GM19023 (cell line): Measurements from ENCODE around the gene CABP4.

ENCODE experiments used
- ATAC-seq: cut with Tn5 transposase; IDR thresholded peaks from one replicate; pipeline ENCODE4 v1.9.1; 2021; ENCODE audit warnings: mild to moderate bottlenecking, moderate library complexity; ENCODE audit not compliant: unreplicated experiment

CABP4 gene

GRCh38 chr11:67494371-67495233 lies 39.4 kb downstream of the CABP4 start:
- ATAC-seq, result no peak

DNA sequence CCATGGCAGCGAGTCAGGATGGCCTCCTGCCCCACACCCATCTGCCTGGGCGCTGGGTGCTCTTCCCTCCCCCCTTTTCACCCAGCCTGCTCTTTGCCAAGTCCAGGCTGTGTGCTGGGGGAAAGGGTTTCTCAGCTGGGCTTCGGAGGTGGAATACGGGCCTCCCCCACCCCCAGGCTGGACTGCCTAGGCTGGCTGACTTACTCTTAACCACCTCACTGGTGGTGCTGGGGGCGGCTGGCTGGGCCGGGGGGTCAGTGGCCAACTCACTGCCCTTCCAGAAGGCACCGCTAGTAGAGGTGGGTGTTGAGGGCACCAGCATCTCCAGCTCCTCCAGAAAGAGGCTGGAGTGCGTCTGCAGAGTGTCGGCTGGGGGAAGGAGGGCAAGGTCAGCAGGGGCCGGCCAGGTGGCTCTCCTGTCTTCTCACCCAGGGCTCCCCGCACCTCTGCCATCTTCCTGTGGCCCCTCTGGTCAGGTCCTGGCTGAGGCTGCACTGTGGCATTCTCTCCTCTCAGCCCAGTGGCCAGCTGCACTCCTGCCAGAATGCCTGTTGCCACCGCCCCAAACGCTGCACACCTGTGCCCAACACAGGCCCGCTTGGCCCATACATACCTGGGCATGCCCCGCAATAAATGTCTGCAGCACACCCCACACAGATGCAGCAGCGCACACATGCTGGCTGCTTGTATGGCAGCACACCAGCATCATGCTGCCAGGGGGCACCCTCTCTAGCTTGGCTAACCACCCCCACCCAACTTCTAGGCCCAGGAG lies 40.3 kb downstream of the CABP4 start:
- no peak for ATAC-seq

DNA sequence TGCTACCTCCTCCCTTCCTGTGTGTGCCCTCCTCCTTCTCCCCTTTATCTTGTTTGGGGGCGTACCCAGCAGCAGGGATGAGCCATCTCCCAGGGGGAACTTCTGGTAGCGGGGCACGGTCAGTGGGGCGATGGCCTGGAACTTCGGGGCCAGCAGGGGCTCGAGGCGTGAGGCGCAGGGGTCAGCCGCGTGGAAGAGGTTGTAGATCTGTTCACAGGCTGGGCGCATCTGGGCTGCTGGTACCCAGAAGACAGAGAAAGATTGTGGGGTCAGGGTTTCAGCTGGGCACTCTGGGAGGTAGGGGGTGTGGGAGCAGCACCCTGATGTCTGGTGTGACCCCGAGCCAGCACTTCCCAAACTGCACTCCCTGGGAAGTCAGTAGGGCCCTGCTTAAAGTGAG lies 41.0 kb downstream of the CABP4 start:
- no peak for ATAC-seq

DNA sequence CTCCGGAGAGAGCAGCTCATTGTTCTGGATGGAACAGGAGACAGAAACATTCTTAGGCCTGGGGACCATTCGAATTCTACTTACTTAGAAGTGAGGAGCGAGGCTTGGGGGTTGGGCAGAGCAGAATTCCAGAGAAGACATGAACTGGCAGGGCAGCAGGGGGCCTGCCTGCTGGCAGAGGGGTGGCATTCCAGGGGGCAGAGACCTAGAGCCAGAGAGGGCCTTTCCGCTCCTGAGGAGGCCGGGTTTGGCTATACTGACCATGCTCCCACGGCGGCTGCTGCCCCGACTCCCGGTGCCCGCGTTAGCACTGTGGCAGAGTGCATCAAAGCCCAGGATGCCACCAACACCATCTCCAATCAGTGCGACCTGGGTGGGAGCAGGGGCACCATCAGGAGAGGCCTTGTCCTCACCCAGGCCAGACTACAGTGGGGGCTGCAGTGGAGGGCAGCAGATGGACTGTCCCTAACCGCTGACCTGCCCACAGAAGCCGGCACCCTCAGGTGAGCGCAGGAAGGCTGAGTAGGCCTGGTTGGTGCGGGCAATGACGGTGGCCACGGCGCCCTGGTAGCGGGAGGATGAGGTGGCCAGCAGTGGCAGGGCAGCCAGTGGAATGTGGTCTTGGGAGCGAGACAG lies 42.6 kb downstream of the CABP4 start:
- no peak for ATAC-seq

DNA sequence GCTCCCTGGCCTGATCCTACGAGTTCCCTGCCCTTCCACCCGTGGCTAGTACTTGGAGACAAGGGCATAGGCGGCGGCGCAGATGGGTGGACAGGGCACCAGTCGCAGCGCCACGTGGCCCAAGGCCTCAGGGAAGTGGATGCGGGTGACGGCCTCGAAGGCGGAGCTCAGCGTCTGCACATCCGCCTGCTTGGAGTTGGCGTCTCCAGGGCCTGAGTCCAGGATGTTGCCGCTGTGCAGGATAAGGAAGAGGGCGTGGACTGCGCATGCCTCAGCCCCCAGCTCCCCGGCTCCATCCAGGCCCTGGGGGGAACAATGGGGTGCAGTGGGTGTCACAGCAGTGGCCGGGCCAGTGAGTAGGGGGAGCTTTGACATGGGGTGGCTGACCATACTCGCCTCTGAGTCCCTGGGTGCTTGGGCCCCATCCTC lies 43.4 kb downstream of the CABP4 start:
- ATAC-seq, result no peak

DNA sequence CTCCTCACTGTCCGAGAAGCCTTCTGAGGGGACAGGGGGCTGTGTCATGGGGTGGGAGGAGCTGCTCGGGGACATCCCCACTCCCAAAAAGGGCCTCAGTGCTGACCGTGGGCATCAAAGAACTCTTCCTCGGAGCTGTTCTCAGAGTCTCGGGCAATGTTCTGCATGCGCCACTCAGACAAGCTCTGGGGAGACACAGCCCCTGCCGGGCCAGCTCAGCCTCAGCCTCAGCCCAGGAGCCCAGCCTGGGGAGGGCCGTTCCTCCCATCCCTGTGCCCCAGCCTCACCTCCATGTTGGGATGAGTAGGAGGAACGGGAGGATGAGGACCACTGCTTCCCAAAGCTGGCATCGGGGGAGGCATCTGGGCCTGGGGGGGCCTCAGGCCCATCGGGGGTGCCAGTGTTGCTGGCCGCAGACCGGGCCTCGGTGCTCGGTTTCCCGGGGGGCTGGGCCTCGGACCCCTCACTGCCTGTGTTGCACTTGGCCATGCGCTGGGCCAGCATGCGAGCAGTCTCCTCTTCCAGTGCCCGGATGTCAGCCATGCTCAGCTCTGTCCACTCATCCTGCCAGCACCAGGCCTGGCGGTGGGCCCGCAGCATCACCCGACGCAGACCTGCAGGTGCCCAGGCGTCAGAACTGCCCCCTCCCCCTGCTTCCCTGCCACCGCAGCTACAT lies 44.8 kb downstream of the CABP4 start:
- ATAC-seq, result no peak

DNA sequence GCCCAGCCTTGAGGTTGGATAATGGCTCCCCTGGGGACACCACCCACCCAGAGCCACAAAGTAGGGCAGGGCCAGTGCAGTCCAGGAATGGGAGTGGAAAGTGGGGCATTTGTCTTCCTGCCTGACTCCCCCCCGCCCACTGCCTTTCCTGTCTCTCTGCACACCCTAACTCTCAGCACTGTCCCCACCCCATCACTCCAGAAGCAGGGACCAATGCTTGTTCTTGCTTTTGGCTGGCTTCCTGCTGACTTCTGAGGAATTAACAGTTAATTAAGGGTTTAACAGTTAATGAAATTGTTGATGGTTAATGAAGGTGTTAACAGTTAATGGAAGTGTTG lies 45.3 kb downstream of the CABP4 start:
- ATAC-seq, result no peak

DNA sequence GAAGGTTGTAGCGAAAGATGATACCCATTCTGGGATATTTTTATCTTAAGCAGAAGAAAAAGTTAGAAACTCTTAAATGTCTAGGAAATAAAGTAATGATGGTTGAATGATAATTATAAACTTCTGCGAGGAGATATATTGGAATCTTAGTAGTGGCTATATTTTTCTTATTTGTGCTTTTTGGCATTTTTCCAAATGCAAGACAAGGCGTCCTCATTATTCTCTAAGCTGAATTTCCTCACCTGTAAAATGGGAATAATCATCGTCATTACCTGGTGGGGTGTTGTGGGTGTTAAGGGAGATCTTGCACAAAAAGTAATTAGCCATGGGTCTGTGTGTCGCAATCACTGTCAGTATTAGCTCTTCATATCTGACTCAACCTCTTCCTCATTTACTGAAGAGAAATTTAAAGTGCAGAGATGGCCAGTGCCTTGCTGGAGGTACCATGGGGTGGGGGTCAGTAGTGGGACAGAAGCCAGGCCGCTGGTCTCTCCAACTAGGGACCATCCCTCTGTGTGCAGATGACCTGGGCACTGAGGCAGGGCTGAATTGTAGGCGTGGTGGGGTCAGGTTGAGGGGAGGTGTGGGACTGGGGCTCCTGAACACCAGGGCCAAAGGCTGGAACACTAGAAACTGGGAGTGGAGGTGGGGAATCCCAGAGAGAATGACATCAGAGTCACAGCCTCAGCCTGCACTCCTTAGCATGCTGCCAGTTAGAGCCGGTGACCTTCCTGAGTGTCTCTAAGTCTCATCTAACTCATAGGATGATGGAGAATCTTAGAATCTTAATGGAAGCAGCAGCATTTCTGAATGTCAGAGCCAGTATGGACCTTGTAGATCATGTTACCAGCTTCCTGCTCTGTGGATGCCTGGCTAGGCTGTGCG lies 45.9 kb downstream of the CABP4 start:
- ATAC-seq, result no peak

GRCh38 chr11:67501854-67502253 lies 46.7 kb downstream of the CABP4 start:
- no peak for ATAC-seq

GRCh38 chr11:67502328-67502979 lies 47.3 kb downstream of the CABP4 start:
- no peak for ATAC-seq

DNA sequence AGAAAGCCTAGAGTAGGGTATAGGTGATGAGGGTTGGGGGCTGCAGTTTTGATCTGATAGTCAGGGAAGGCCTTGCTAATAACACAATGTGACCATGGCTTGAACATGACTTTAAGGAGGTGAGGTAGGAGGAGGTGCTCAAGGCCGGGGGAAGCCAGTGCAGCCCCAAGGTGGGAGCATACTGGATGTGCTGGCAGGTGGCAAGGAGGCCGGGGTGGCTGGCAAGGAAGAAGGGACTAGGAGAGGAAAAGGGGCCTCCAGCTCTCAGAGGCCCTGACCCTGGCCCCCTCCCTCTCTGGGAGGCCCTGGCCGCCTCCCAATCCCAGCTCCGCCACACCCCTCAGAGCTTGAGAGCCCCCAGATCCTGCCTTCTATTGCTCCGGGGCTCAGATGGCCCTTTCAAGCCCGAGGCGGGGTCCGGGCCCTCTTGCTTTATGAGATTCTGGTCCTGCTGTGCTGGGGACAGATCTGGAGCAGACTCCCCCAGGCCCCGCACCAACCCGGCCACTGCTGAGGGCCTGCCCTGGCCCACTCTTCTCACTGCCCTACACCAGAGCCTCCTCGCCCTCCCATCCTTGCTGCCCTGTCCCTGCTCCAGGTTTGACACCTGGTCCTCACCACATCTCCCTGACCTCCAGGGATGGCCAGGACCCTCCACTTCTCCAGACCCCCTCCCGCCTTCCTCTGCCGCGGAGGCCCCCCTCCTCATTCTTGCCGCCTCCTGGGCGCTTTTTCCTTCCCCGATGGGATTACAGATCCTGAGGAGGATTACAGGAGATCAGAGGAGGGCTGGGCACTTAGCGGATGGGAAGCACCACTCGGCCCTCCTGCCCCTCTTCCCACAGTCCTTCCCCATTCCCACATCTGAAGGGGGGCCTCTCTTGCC lies 48.2 kb downstream of the CABP4 start:
- ATAC-seq, result no peak

DNA sequence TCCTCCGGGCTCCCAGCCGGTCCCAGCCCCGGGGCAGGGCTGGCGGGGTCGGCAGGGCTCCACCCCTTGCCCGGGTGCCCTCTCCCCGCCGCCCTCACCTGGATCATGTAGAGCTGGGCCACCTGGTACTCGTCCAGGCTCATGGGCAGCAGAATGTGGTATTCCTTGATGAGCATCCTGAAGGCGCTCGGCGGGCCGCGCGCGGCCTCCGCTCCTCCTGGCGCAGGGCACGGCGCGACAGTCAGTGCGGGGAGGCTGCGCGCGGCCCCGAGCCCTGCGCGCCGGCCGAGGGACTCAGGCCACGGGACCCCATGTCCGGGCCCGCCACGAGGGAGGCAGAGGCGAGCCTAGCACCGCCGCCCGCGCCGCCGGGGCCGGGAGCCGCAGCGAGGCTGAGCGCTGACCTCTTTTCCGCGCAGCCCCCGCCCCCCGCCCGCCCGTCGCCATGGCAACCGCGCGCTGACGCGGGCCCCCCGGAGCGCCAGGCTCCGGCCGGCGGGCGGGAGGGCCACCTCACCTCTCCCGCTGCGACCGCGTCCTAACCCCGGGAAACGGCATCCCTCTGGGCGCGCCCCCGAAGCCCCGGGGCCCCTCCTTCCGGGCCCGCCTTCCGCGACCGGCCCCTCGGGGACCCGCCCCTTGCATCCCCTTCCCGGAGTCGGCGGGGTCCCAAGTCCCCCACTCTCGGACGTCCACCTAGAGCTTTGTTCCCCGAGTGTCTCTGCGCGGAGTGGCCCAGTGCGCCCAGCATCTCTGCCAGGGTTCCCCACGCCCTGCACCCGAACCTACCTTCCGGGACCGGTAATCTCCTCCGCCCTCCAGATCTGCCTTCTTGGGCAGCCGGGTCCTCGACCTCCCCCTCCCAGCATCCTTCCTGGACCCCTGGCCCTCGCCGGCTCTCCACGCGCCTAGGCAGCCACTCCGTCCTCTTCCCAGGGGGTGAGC lies 49.1 kb downstream of the CABP4 start:
- no peak for ATAC-seq

GRCh38 chr11:67504950-67505581 lies 49.9 kb downstream of the CABP4 start, which contains the start of gene PITPNM1:
TSS of gene PITPNM1 (minus strand) at chr11:67505363. CDS start at chr11:67504180, 1,183 bp downstream.
- ATAC-seq, result no peak

DNA sequence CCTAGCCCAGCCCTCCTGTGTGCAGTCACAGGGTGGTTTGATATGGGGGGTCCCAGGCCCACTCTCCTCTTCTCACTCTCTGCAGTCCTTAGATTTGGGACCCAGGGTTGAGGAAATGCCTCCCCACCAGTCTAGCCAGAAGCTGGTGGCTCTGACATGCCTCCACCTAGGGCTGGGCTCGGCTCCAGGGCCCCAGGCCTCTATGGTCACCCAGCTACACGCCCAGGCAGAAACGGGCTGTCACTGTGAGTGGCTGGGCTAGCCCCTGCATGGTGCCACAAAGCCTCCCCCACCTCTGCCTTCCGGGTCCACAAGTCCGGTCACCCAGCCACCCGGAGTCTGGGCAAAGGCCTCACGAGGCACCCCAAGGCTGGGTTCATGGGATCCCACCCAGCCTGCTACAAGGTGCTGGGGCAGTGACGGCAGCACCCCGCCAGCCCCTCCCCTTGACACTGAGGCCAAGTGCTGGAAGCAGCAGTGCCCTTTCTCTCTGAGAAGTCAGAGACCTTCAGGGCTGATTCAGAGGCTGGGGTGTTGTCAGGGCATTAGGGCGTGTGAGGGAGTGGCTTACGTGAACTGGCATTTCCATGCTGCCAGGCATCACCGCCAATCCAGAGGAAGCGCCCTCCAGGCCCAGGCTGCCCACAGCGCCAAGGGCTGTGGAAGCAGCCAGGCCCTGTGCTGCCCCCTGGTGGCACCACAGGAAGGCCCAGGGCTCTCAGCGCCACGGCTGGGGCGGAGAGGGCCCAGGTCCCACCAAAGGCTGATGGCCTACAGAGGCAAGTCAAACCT lies 50.6 kb downstream of the CABP4 start:
- ATAC-seq, result no peak

GRCh38 chr11:67506426-67507051 lies 51.4 kb downstream of the CABP4 start:
- no peak for ATAC-seq
